H1 (cell line): ENCODE data around the gene RHBDF2. TPM values are rescaled to one million over a fixed set of nuclear protein-coding genes. Genes with fewer than 3 reads are reported as not detected.
"Not testable (repeated sequence)": the region's sequence is repeated elsewhere in the genome, so short reads cannot be mapped to it uniquely, and the experiment has no call there.

Experiments
- CTCF ChIA-PET: fragments of 300-600 bp; sonication (Branson Sonifier 250); formaldehyde crosslinking; loops from one replicate; lab custom pipeline; 2021; ENCODE audit not compliant: partially characterized antibody; lab: Charles Lee
- POLR2A ChIA-PET: fragments of 300-600 bp; sonication (Branson Sonifier 250); formaldehyde crosslinking; loops from one replicate; lab custom pipeline; 2021; ENCODE audit warnings: inconsistent platforms; ENCODE audit not compliant: partially characterized antibody; lab: Charles Lee
- DNase-seq, 2 experiments: peaks; one replicate each; pipeline versions ENCODE4 v3.0.0 to v3.0.0-alpha.2; 2010 to 2022; ENCODE audit warnings: low spot score in 2 of 2, low read depth in 1 of 2, mixed read lengths in 1 of 2
- FAIRE-seq: peaks from 2 replicates; lab custom pipeline; 2011; peaks lifted over from hg19 to GRCh38; lab: Jason Lieb, UNC
- H2AFZ ChIP-seq: 2 replicates; pipeline ENCODE4 v1.8.1; 2012; ENCODE audit warnings: low read length, inconsistent platforms
- H2AK5ac ChIP-seq: 2 replicates; pipeline ENCODE4 v1.6.1; 2013; ENCODE audit warnings: low read depth, low read length
- H2BK120ac ChIP-seq: replicated peaks from 2 replicates; pipeline ENCODE3; 2013; ENCODE audit warnings: low read depth, low read length, inconsistent platforms
- H2BK12ac ChIP-seq: 2 replicates; pipeline ENCODE4 v1.6.1; 2013; ENCODE audit warnings: low read depth, low read length
- H2BK15ac ChIP-seq: 2 replicates; pipeline ENCODE4 v1.6.1; 2013; ENCODE audit warnings: low read length
- H2BK20ac ChIP-seq: 2 replicates; pipeline ENCODE4 v1.6.1; 2013; ENCODE audit warnings: low read length
- H2BK5ac ChIP-seq: 2 replicates; pipeline ENCODE4 v1.6.1; 2013; ENCODE audit warnings: low read depth, low read length
- H3K14ac ChIP-seq: 2 replicates; pipeline ENCODE4 v1.6.1; 2013; ENCODE audit warnings: inconsistent platforms; ENCODE audit not compliant: insufficient read length
- H3K18ac ChIP-seq: 2 replicates; pipeline ENCODE4 v1.6.1; 2013; ENCODE audit warnings: low read length; ENCODE audit errors: extremely low read depth
- H3K23ac ChIP-seq: 2 replicates; pipeline ENCODE4 v1.6.1; 2013; ENCODE audit warnings: inconsistent platforms; ENCODE audit not compliant: insufficient read length
- H3K23me2 ChIP-seq: 2 replicates; pipeline ENCODE4 v1.6.1; 2013; ENCODE audit warnings: low read depth, low read length
- H3K27ac ChIP-seq: 2 replicates; pipeline ENCODE4 v1.6.1; 2011; ENCODE audit warnings: low read depth, low read length, inconsistent platforms
- H3K27me3 ChIP-seq, 4 experiments: replicated peaks in 1 of 4; 1 replicate in 1 of 4; 2 replicates in 3 of 4; pipeline versions ENCODE4 v1.6.1 to v1.8.1; 2011 to 2013; ENCODE audit warnings: low read length in 3 of 4, mild to moderate bottlenecking in 3 of 4, inconsistent platforms in 2 of 4, mixed read lengths in 2 of 4, moderate library complexity in 1 of 4; ENCODE audit not compliant: control insufficient read depth in 3 of 4, insufficient read depth in 3 of 4; ENCODE audit errors: extremely low read depth in 1 of 4
- H3K36me3 ChIP-seq, 4 experiments: 2 replicates each; pipeline versions ENCODE4 v1.6.1 to v1.8.1; 2011 to 2013; ENCODE audit warnings: mild to moderate bottlenecking in 4 of 4, low read length in 3 of 4, moderate library complexity in 2 of 4, control low read depth in 1 of 4, inconsistent platforms in 1 of 4; ENCODE audit not compliant: insufficient read depth in 4 of 4, control insufficient read depth in 2 of 4
- H3K4ac ChIP-seq: replicated peaks from 2 replicates; pipeline ENCODE3; 2013; ENCODE audit warnings: low read length, low read depth, mixed read lengths, inconsistent platforms; ENCODE audit not compliant: insufficient read length
- H3K4me1 ChIP-seq, 4 experiments: replicated peaks in 1 of 4; 1 replicate in 1 of 4; 2 replicates in 3 of 4; pipeline versions ENCODE4 v1.6.1 to v1.8.1; 2011 to 2013; ENCODE audit warnings: low read length in 3 of 4, inconsistent platforms in 2 of 4, mixed read lengths in 1 of 4; ENCODE audit not compliant: insufficient read depth in 4 of 4, control insufficient read depth in 3 of 4
- H3K4me2 ChIP-seq, 2 experiments: 2 replicates each; pipeline versions ENCODE4 v1.6.1 to v1.8.1; 2011 to 2013; ENCODE audit warnings: low read depth in 2 of 2, low read length in 2 of 2, control low read depth in 1 of 2, inconsistent platforms in 1 of 2, mild to moderate bottlenecking in 1 of 2; ENCODE audit not compliant: insufficient read depth in 1 of 2
- H3K4me3 ChIP-seq, 4 experiments: fragments of 200-600, 300-600 bp in 1 of 4; sonication (generic), shearing (Covaris generic), sonication (Bioruptor Twin) in 1 of 4; 2 replicates each; pipeline versions ENCODE4 v1.5.1 to v1.8.1; 2011 to 2016; ENCODE audit warnings: low read length in 4 of 4, low read depth in 3 of 4, control low read depth in 2 of 4, inconsistent platforms in 2 of 4, mild to moderate bottlenecking in 2 of 4, mixed read lengths in 1 of 4, moderate library complexity in 1 of 4; ENCODE audit not compliant: insufficient read depth in 2 of 4; ENCODE audit errors: extremely low read depth in 1 of 4
- H3K56ac ChIP-seq: replicated peaks from 2 replicates; pipeline ENCODE3; 2013; ENCODE audit warnings: low read depth, mild to moderate bottlenecking, mixed read lengths, low read length, inconsistent platforms; ENCODE audit not compliant: insufficient read length
- H3K79me1 ChIP-seq: 2 replicates; pipeline ENCODE4 v1.6.1; 2013; ENCODE audit warnings: low read depth, low read length, control low read depth
- H3K79me2 ChIP-seq, 2 experiments: 2 replicates each; pipeline versions ENCODE4 v1.6.1 to v1.8.1; 2012 to 2013; ENCODE audit warnings: low read length in 2 of 2, mild to moderate bottlenecking in 2 of 2, inconsistent platforms in 1 of 2; ENCODE audit not compliant: insufficient read depth in 2 of 2, control insufficient read depth in 1 of 2
- H3K9ac ChIP-seq, 4 experiments: replicated peaks in 1 of 4; 1 replicate in 1 of 4; 2 replicates in 3 of 4; pipeline versions ENCODE4 v1.6.1 to v1.8.1; 2011 to 2013; ENCODE audit warnings: low read depth in 3 of 4, low read length in 3 of 4, control low read depth in 2 of 4, mild to moderate bottlenecking in 2 of 4, moderate library complexity in 2 of 4, inconsistent platforms in 1 of 4; ENCODE audit errors: extremely low read depth in 1 of 4
- H3K9me3 ChIP-seq, 2 experiments: 2 replicates each; pipeline versions ENCODE4 v1.6.1 to v1.8.1; 2012 to 2013; ENCODE audit warnings: mild to moderate bottlenecking in 2 of 2, moderate library complexity in 2 of 2, control low read depth in 1 of 2, inconsistent platforms in 1 of 2, low read depth in 1 of 2, low read length in 1 of 2, mixed read lengths in 1 of 2; ENCODE audit not compliant: insufficient read depth in 2 of 2
- H4K20me1 ChIP-seq, 2 experiments: replicated peaks in 1 of 2; 2 replicates each; pipeline versions ENCODE3 to v1.8.1; 2011 to 2013; ENCODE audit warnings: inconsistent platforms in 2 of 2, low read length in 2 of 2, mild to moderate bottlenecking in 1 of 2; ENCODE audit not compliant: insufficient read depth in 2 of 2, control insufficient read depth in 1 of 2
- H4K5ac ChIP-seq: 2 replicates; pipeline ENCODE4 v1.6.1; 2013; ENCODE audit warnings: low read length, low read depth, mixed read lengths, inconsistent platforms; ENCODE audit not compliant: insufficient read length
- H4K8ac ChIP-seq: 2 replicates; pipeline ENCODE4 v1.8.0; 2013; ENCODE audit warnings: mild to moderate bottlenecking, moderate library complexity, low read length, inconsistent platforms; ENCODE audit not compliant: insufficient read depth; ENCODE audit errors: extremely low read depth
- H4K91ac ChIP-seq: replicated peaks from 2 replicates; pipeline ENCODE3; 2013; ENCODE audit warnings: low read length, mixed read lengths, inconsistent platforms; ENCODE audit not compliant: insufficient read length
- WGBS, 2 experiments: shearing (Covaris generic) in 1 of 2; methylation state at CpG; one replicate each; pipeline versions ENCODE4 v1.1.6 to v1.1.7; 2013 to 2015; ENCODE audit warnings: low lambda C conversion rate in 2 of 2, mixed read lengths in 2 of 2, inconsistent platforms in 1 of 2, low coverage in 1 of 2, missing lambda C conversion rate in 1 of 2; ENCODE audit not compliant: insufficient replicate concordance in 2 of 2, insufficient coverage in 1 of 2, insufficient read length in 1 of 2; ENCODE audit errors: extremely low coverage in 1 of 2, missing lambda C conversion rate in 1 of 2; 5-methylcytosine and 5-hydroxymethylcytosine counted together
- polyA plus RNA-seq, 7 experiments: library from polyadenylated mRNA; depleted of rRNA in 3 of 7; stranded (reverse) in 5 of 7; unstranded in 2 of 7; fragments of >200 nt in 5 of 7; fragments of 200-250 nt in 2 of 7; gene quantifications; 1 replicate in 5 of 7; 2 replicates in 1 of 7; 4 replicates in 1 of 7; pipeline versions ENCODE4 v1.2.1 to v1.2.3, GENCODE V29; 2011 to 2013; ENCODE audit warnings: missing spikeins in 2 of 7, mixed read lengths in 2 of 7
- total RNA-seq: library from RNA; stranded (reverse); fragmentation: NEBNext Ultra II Directional; extraction: Animal tissue kit (Norgen Biotek cat#: 25700); gene quantifications from 2 replicates; pipeline ENCODE4 v1.2.1, GENCODE V29; 2021

The RHBDF2 gene
- total and polyA plus RNA-seq, 2 of the 8 experiments (the other 6 are each of a cell fraction or from before 2014, with no cell fraction given): 21.2 to 25.9 TPM

DNA sequence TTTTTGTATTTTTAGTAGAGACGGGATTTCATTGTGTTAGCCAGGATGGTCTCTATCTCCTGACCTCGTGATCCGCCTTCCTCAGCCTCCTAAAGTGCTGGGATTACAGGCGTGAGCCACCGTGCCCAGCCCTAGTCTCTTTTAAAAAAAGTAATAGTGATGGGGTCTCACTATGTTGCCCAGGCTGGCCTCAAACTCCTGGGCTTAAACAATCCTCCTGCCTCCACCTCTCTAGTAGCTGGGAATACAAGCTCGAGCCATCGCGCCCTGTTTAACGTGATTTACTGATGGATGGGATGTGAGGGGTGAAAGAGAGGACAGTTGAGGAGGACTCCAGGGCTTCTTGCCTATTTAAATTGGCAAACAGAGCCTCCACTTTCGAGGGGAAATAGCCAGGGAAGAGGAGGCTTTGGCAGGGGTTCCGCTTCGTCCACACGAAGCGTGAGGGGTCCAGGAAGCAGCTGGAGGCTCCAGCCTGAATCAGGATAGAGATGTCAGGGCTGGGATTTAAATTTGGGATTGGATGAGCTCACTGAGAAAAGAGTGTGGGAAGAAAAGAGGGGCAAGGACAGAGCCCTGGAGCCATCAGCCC, 7.3 kb upstream of the RHBDF2 start:
- not testable (repeated sequence) for H2BK5ac ChIP-seq

More for the DNA sequence above, 7.3 kb upstream of the RHBDF2 start:
- not testable (repeated sequence) for H3K23ac ChIP-seq, H3K4me1 ChIP-seq, H3K79me1 ChIP-seq, H3K4me3 ChIP-seq, H3K27ac ChIP-seq, H4K20me1 ChIP-seq, H3K56ac ChIP-seq, FAIRE-seq, H2BK15ac ChIP-seq, H4K8ac ChIP-seq, H3K4ac ChIP-seq, H3K36me3 ChIP-seq, H3K27me3 ChIP-seq, H3K23me2 ChIP-seq, H2BK12ac ChIP-seq, H3K4me2 ChIP-seq, H2BK120ac ChIP-seq, H2AK5ac ChIP-seq, H3K79me2 ChIP-seq, H4K91ac ChIP-seq, H3K9me3 ChIP-seq, H3K18ac ChIP-seq, H3K9ac ChIP-seq, DNase-seq, H2BK20ac ChIP-seq, H4K5ac ChIP-seq, H2AFZ ChIP-seq, H3K14ac ChIP-seq
- ChIA-PET CTCF (interaction anchor here (0.6 to 20.2 kb wide), 29 partner anchors 10 to 229 kb away, joined by 3 to 446 read pairs (median 5); partner anchors contain the start of genes AANAT, SPHK1 and UBE2O), POLR2A (interaction anchor here (1.1 kb wide), 1 partner anchor 10 kb away, joined by 3 read pairs; no protein-coding TSS in a partner anchor)
- 84% methylated on average over 14 of the region's 14 CpGs; no CpG with 5 or more reads in 1 of the 2 experiments for WGBS, 2 experiments
